Measurements from ENCODE around the gene GSPT2.

DNA sequence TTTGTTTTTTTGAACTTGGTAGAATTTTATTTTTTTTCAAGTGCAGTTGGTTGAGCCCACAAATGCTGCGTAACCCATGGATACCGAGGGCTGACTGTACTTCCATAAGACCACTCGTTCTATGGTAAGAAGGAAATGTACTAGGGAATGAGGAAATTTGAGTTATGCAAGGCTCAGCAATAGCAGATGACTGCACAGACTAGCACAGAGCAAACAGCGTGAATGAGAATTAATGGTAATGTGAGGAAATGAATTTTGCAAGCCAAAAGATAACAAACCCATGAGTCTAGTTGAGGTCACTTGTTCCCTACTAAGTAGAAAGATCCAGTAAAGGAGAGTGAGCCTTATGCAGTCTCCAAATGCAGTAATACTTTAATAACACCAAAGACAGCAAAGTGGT, 17.4 kb downstream of the GSPT2 start:
- TF ChIP-seq EZH2 (IDR thresholded peaks at IDR 0.05; ENCODE audit: low read depth) = no peak
- TF ChIP-seq, protein P1, sequence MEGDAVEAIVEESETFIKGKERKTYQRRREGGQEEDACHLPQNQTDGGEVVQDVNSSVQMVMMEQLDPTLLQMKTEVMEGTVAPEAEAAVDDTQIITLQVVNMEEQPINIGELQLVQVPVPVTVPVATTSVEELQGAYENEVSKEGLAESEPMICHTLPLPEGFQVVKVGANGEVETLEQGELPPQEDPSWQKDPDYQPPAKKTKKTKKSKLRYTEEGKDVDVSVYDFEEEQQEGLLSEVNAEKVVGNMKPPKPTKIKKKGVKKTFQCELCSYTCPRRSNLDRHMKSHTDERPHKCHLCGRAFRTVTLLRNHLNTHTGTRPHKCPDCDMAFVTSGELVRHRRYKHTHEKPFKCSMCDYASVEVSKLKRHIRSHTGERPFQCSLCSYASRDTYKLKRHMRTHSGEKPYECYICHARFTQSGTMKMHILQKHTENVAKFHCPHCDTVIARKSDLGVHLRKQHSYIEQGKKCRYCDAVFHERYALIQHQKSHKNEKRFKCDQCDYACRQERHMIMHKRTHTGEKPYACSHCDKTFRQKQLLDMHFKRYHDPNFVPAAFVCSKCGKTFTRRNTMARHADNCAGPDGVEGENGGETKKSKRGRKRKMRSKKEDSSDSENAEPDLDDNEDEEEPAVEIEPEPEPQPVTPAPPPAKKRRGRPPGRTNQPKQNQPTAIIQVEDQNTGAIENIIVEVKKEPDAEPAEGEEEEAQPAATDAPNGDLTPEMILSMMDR (conservative IDR thresholded peaks at IDR 0.05) = no peak

All from PC-9 (cell line).